Aorta (tissue), 5 donors: ENCODE results near the gene ADGRG6. TPM values are rescaled to one million over a fixed set of nuclear protein-coding genes. Genes with fewer than 3 reads are reported as not detected.

ENCODE experiments used
- ATAC-seq: fragments of 200-7000 bp; cut with Tn5 transposase; one replicate; pipeline ENCODE4 v1.9.1; 2022; ENCODE audit warnings: moderate library complexity; ENCODE audit not compliant: low FRiP score
- DNase-seq, 2 donors: peaks; one replicate each; pipeline ENCODE4 v3.0.0-alpha.2; 2020
- H3K27ac ChIP-seq, 2 donors: one replicate each; pipeline ENCODE4 v1.5.1; 2013; ENCODE audit warnings: low read length in 2 of 2, mild to moderate bottlenecking in 2 of 2, moderate library complexity in 2 of 2, control low read depth in 1 of 2, inconsistent platforms in 1 of 2, low read depth in 1 of 2
- H3K27me3 ChIP-seq, 2 donors: one replicate each; pipeline ENCODE4 v1.6.1; 2013; ENCODE audit warnings: control low read depth in 1 of 2, low read length in 1 of 2, mild to moderate bottlenecking in 1 of 2, moderate library complexity in 1 of 2; ENCODE audit not compliant: insufficient read depth in 2 of 2, control insufficient read depth in 1 of 2
- H3K36me3 ChIP-seq, 2 donors: one replicate each; pipeline ENCODE4 v1.6.1; 2013; ENCODE audit warnings: control low read depth in 1 of 2, low read length in 1 of 2, mild to moderate bottlenecking in 1 of 2; ENCODE audit not compliant: insufficient read depth in 2 of 2, control insufficient read depth in 1 of 2
- H3K4me1 ChIP-seq, 2 donors: one replicate each; pipeline ENCODE4 v1.6.1; 2013; ENCODE audit warnings: low read length in 2 of 2, control low read depth in 1 of 2, mild to moderate bottlenecking in 1 of 2, moderate library complexity in 1 of 2; ENCODE audit not compliant: insufficient read depth in 2 of 2, control insufficient read depth in 1 of 2
- H3K4me3 ChIP-seq, 2 donors: one replicate each; pipeline ENCODE4 v1.5.1; 2013; ENCODE audit warnings: low read length in 2 of 2, control low read depth in 1 of 2, mild to moderate bottlenecking in 1 of 2
- H3K9me3 ChIP-seq: one replicate; pipeline ENCODE4 v1.6.1; 2013; ENCODE audit warnings: mild to moderate bottlenecking, low read length; ENCODE audit not compliant: control insufficient read depth
- WGBS, 2 donors: extraction: QIAGEN DNeasy Blood & Tissue Kit; methylation state at CpG; one replicate each; pipeline ENCODE4 v1.1.7; 2013; 5-methylcytosine and 5-hydroxymethylcytosine counted together
- intact Hi-C, 2 donors: fragments of 100-400 bp; cut with DNase I; formaldehyde crosslinking; loops; one replicate each; pipeline versions ENCODE4 v1.14.2 to v1.15.0; 2022
- polyA plus RNA-seq, 2 donors: library from polyadenylated mRNA; stranded (reverse); fragments of 200-250 nt; gene quantifications; one replicate each; pipeline ENCODE4 v1.2.3, GENCODE V29; 2013
- total RNA-seq, 2 donors: library from RNA; stranded (reverse); fragmentation: NEBNext Ultra II Directional; extraction: Animal tissue kit (Norgen Biotek cat#: 25700); gene quantifications; one replicate each; pipeline ENCODE4 v1.2.1, GENCODE V29; 2021
- donor health status: healthy with polysubstance abuse.
- donor health status: Bipolar disorder and iron deficiency.
- donor health status: DM: no; HTN: no; CAD: no.
- donor health status: DM: no; HTN: no; CAD: no.
- donor health status: DM: yes; HTN: yes; CAD: no.

The ADGRG6 gene
- total and polyA plus RNA-seq, 4 donors = 0.18 to 15.7 (median 7.8) TPM

DNA sequence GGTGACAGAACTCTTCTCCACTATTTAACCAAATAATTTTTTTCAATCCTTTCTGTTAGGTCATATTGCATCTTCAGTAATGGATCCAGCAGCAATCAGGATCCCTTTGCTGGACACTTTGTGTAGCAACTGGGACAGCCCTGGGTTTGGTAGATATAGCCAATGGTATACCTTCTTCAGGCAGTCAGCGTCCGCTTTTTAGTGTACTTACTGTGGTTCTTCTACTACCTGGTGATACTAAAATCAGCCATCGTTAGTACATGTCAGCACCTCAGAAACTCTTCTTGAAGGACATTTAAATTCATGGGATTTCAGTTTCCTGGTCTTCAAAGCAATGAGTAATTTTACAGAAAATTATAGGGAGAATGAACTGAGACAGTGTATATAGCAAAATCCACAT is 93.5 kb downstream of the ADGRG6 start:
- intact Hi-C loops = no loop called here
- no peak overlapping the region for H3K4me3 ChIP-seq
- H3K27me3 ChIP-seq = no peaks in the 10 kb centered on the region
- no peak for ATAC-seq
- H3K9me3 ChIP-seq = no peaks in the 10 kb centered on the region
- H3K36me3 ChIP-seq = no peaks in the 10 kb centered on the region
- no peak for DNase-seq
- H3K27ac ChIP-seq = no peak overlapping the region
- no peaks in the 10 kb centered on the region for H3K4me1 ChIP-seq
- WGBS, 2 donors = 93 to 98% methylated on average over 3 of the region's 3 CpGs

DNA sequence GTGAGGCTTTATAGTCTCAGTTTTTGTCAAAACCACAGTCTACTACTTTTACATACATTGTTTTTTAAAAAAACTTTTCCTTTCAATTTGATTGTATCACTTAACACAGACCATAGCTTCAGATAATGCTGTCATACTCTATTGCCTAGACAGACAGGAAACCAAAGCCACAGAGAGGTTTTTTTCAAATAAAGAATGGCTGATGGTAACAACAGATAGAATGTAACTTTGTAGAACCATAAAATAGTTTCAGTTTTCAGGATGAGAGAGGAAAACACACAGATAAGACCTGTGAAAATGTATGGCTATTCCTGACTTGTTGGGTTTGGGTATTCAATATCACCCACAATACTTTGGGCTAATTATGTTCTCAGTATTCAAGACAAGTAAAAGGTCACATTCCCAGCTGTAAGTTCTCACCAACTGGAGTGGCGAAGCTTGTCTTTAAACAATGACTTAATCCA is 94.0 kb downstream of the ADGRG6 start:
- no peak for ATAC-seq
- no peak overlapping the region for H3K4me3 ChIP-seq
- H3K27me3 ChIP-seq = peaks cover 0 to 1% of the 10 kb centered on the region in 2 donors
- H3K27ac ChIP-seq = no peak overlapping the region
- WGBS, 2 donors = 88 to 100% methylated on average over 1 of the region's 1 CpG
- H3K36me3 ChIP-seq = no peaks in the 10 kb centered on the region
- H3K4me1 ChIP-seq = no peaks in the 10 kb centered on the region
- no peaks in the 10 kb centered on the region for H3K9me3 ChIP-seq
- DNase-seq = no peak
- intact Hi-C loops = no loop called here

DNA sequence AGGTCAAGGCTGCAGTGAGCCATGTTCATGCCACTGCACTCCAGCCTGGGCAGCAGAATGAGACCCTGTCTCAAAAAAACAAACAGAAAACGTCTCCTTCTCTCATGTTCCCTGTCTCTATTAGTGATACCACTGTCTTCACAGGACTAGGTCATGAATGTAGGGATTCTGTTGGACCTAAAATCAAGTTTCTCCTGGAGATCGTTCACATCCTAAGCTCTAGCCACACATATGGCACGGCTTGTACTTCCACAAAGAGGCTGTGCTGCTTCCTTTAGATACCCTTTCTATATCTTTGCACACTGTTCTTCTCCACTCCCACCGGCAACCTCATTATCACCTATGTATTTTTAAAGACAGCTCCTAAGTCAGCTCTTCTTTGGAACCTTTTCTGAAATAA is 96.5 kb downstream of the ADGRG6 start:
- 74 to 82% methylated on average over 4 of the region's 4 CpGs for WGBS, 2 donors

DNA sequence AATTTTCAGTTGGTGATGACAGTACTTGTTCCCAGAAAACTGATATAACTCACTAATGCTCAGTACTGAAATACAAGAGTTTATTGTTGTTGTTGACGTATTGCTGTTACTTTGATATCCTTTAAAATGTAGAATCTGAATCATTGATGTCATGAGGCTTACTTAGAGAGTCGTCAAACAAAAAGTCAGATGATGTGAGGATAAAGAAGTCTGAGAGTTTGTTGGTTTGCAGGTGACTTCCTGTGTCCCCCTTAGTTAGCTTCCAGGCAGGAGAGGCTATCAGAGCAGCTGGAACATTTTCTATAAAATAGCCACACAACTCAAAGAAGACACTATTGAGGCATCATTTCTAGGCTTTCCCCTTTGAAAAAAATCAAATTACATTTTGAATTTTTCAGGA is 97.9 kb downstream of the ADGRG6 start:
- WGBS, 2 donors = 77 to 83% methylated on average over 2 of the region's 2 CpGs
- no peak overlapping the region for H3K4me3 ChIP-seq
- no peaks in the 10 kb centered on the region for H3K4me1 ChIP-seq
- H3K27me3 ChIP-seq = peaks cover 0 to 1% of the 10 kb centered on the region in 2 donors
- H3K9me3 ChIP-seq = no peaks in the 10 kb centered on the region
- intact Hi-C loops = no loop called here
- H3K27ac ChIP-seq = no peak overlapping the region
- no peaks in the 10 kb centered on the region for H3K36me3 ChIP-seq
- ATAC-seq (no peak), DNase-seq (no peak)

More for the DNA sequence above, 96.5 kb downstream of the ADGRG6 start:
- H3K27ac ChIP-seq = no peak overlapping the region
- intact Hi-C loops = no loop called here
- peaks cover 0 to 1% of the 10 kb centered on the region in 2 donors for H3K27me3 ChIP-seq
- no peaks in the 10 kb centered on the region for H3K36me3 ChIP-seq
- ATAC-seq (no peak), DNase-seq (no peak)
- no peak overlapping the region for H3K4me3 ChIP-seq
- no peaks in the 10 kb centered on the region for H3K9me3 ChIP-seq
- no peaks in the 10 kb centered on the region for H3K4me1 ChIP-seq

DNA sequence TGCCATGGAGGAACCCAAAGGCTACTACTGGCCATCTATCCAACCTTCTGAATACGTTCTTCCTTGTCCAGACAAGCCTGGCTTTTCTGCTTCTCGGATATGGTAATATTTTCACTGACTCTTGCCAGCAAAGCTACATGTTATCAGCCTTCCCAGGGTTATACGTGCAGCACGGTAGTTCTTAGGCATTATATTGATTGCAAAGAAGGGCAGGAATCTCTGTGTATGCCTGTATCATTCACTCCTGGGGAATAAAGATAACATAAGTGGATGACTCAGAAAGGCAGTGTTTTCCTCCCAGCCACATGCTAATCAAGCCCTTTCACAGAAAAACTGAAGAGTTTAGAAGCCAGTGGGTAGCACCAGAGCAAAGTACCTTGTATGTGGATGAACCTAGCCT is 98.7 kb downstream of the ADGRG6 start:
- H3K27ac ChIP-seq = no peak overlapping the region
- no peaks in the 10 kb centered on the region for H3K36me3 ChIP-seq
- H3K27me3 ChIP-seq = peaks cover 0 to 1% of the 10 kb centered on the region in 2 donors
- no peak overlapping the region for H3K4me3 ChIP-seq
- no peaks in the 10 kb centered on the region for H3K4me1 ChIP-seq
- no peak for ATAC-seq
- intact Hi-C loops = no loop called here
- WGBS, 2 donors = 44 to 60% methylated on average over 4 of the region's 4 CpGs
- H3K9me3 ChIP-seq = no peaks in the 10 kb centered on the region
- DNase-seq = no peak

DNA sequence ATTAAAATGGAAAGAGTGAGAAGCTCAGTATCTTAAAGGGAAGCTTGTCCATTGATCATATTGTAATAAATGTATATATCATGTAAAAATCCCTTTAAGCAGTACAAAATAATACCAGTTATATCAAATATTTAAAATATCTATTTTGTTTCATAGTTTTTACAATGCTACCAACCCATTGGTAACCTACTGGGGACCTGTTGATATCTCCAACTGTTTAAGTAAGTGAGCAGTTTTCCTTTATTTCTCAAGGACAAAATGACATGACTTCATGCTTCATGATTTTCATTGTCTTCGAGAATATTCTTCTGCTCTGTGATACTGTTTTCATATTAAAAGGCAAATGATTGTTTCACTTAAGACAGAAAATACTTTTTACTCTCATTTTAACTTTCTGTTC is 100.0 kb downstream of the ADGRG6 start:
- DNase-seq (no peak), ATAC-seq (no peak)
- Histone ChIP-seq H3K4me1 (no peaks in the 10 kb centered on the region), H3K27ac (no peak overlapping the region), H3K9me3 (no peaks in the 10 kb centered on the region), H3K27me3 (peaks cover 0 to 1% of the 10 kb centered on the region in 2 donors), H3K4me3 (no peak overlapping the region), H3K36me3 (no peaks in the 10 kb centered on the region)
- 84 to 93% methylated on average over 1 of the region's 1 CpG for WGBS, 2 donors
- intact Hi-C loops = no loop called here

DNA sequence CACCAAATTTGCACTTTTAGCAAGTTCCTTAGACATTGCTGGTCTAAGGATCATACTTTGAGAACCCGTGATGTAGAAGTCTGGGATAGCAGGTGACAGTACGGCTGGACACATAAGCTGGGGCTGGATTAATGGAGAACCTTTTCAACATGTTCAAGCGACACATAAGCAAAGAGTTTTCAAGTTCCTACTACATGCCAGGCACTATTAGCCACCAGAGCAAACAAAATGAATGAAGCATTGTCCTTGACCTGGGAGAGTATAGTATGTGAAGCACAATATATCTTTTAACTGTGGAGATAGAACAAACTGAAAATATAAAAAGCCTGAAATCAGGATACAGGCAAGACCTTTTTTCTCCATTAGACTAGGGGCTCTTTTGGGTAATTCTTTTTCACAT is 102.9 kb downstream of the ADGRG6 start:
- Histone ChIP-seq H3K27ac (no peak overlapping the region), H3K9me3 (no peaks in the 10 kb centered on the region), H3K36me3 (no peaks in the 10 kb centered on the region), H3K4me1 (no peaks in the 10 kb centered on the region), H3K4me3 (no peak overlapping the region), H3K27me3 (peaks cover 0 to 1% of the 10 kb centered on the region in 2 donors)
- intact Hi-C loops = no loop called here
- ATAC-seq = no peak
- no peak for DNase-seq
- 92% methylated on average over 3 of the region's 3 CpGs for WGBS, 2 donors

DNA sequence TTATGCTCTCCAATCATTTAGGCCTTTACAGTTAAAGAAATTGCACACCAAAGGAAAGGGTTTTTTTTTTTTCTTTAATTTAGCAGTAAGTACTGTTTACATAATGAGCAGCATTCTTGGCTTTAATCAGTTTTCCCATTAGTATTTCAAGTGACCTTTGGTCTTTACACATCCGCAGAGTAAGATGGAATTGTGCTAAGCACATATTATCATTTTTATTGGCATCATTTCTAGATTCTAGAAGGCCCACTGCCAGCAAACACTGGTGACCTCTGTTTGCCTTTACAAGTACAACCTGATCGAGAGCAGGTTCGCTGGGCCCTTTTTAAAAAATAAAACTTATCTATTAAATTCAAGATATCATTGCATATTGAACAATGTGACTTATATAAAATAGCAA is 104.3 kb downstream of the ADGRG6 start:
- Histone ChIP-seq H3K4me1 (no peaks in the 10 kb centered on the region), H3K9me3 (no peaks in the 10 kb centered on the region), H3K27me3 (no peaks in the 10 kb centered on the region), H3K27ac (no peak overlapping the region), H3K4me3 (no peak overlapping the region), H3K36me3 (no peaks in the 10 kb centered on the region)
- intact Hi-C loops = no loop called here
- DNase-seq (no peak), ATAC-seq (no peak)
- WGBS, 2 donors = 70 to 72% methylated on average over 3 of the region's 3 CpGs

DNA sequence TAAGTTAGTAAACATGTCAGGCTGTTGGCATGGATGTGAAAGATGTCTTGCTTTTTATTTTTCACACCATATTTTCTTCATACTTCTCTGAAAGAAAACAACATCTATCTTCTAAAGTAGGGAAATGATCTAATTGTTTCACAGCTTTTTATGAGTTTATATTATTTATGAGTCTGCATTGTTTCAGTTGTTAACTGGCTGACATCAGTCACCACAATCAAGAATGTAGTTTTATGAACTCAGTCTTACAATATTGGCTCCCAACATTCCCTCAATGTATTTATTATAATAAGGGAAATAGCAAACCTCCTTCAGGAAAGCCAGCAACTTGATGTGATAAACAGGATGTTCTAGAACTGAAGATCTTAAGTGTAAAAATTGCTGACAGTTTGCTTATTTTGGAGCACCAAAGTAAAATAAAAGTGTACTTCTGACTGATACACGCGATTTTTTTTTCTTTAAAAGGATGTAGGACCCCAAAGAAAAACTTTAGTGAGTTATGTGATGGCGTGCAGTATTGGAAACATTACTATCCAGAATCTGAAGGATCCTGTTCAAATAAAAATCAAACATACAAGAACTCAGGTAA is 106.0 kb downstream of the ADGRG6 start:
- Histone ChIP-seq H3K27ac (no peak overlapping the region), H3K9me3 (no peaks in the 10 kb centered on the region), H3K4me1 (no peaks in the 10 kb centered on the region), H3K27me3 (no peaks in the 10 kb centered on the region), H3K4me3 (no peak overlapping the region), H3K36me3 (no peaks in the 10 kb centered on the region)
- intact Hi-C loops = no loop called here
- no peak for DNase-seq
- ATAC-seq = no peak
- 69 to 70% methylated on average over 3 of the region's 3 CpGs for WGBS, 2 donors
